Globus pallidus (tissue), 1 donor: ENCODE results near the gene FAM174C.

ENCODE experiments used
- DNase-seq: peaks from one replicate; pipeline ENCODE4 v3.0.0-alpha.2; 2015; ENCODE audit warnings: low spot score

FAM174C gene

GRCh38 chr19:1250437-1251260 lies 24.7 kb upstream of the FAM174C start:
- peak; percentile 82 for DNase-seq

- peak; percentile 81 for DNase-seq
Observed at GRCh38 chr19:1251330-1252220, 23.8 kb upstream of the FAM174C start.

- DNase-seq: peak; percentile 91
Observed at GRCh38 chr19:1252221-1252820, 23.0 kb upstream of the FAM174C start.

GRCh38 chr19:1252821-1253513 lies 22.4 kb upstream of the FAM174C start:
- DNase-seq: peak; percentile 96

GRCh38 chr19:1253514-1254080 lies 21.7 kb upstream of the FAM174C start:
- no peak for DNase-seq

GRCh38 chr19:1254081-1254527 lies 21.2 kb upstream of the FAM174C start:
- DNase-seq: peak; percentile 74

GRCh38 chr19:1254530-1255185 lies 20.7 kb upstream of the FAM174C start:
- peak; percentile 33 for DNase-seq

GRCh38 chr19:1255186-1256161 lies 19.9 kb upstream of the FAM174C start:
- DNase-seq: peak; percentile 93

- no peak for DNase-seq
Observed at GRCh38 chr19:1256646-1257474, 18.5 kb upstream of the FAM174C start.

GRCh38 chr19:1257475-1258162 lies 17.7 kb upstream of the FAM174C start:
- no peak for DNase-seq

- no peak for DNase-seq
Observed at GRCh38 chr19:1258163-1258492, 17.2 kb upstream of the FAM174C start.

- DNase-seq: no peak
Observed at GRCh38 chr19:1258707-1259205, 16.6 kb upstream of the FAM174C start.

GRCh38 chr19:1259206-1259875 lies 16.0 kb upstream of the FAM174C start:
- DNase-seq: no peak

GRCh38 chr19:1259876-1260748 lies 15.2 kb upstream of the FAM174C start:
- no peak for DNase-seq

GRCh38 chr19:1260749-1261537 lies 14.4 kb upstream of the FAM174C start:
- peak; percentile 92 for DNase-seq

- DNase-seq: no peak
Observed at GRCh38 chr19:1261538-1261797, 13.9 kb upstream of the FAM174C start.
